HEK293T (cell line): ENCODE data around the gene ITIH1.

Experiments used
- ARNT ChIP-seq: fragments of 450-650 bp; IDR thresholded peaks from 2 replicates; pipeline ENCODE4 v1.6.1; 2017; ENCODE audit warnings: mild to moderate bottlenecking
- BHLHE40 ChIP-seq: fragments of 450-650 bp; IDR thresholded peaks from 2 replicates; pipeline ENCODE4 v1.6.1; 2016; ENCODE audit warnings: mild to moderate bottlenecking, moderate library complexity, borderline replicate concordance
- CTBP1 ChIP-seq: fragments of 450-650 bp; IDR thresholded peaks from 2 replicates; pipeline ENCODE4 v1.6.1; 2016; ENCODE audit warnings: borderline replicate concordance
- FOXK2 ChIP-seq: fragments of 450-650 bp; IDR thresholded peaks from 2 replicates; pipeline ENCODE4 v1.6.1; 2016; ENCODE audit warnings: mild to moderate bottlenecking
- FOXM1 ChIP-seq: fragments of 450-650 bp; IDR thresholded peaks from 2 replicates; pipeline ENCODE4 v1.6.1; 2017; ENCODE audit warnings: mild to moderate bottlenecking, borderline replicate concordance
- HDGF ChIP-seq: fragments of 450-650 bp; IDR thresholded peaks from 2 replicates; pipeline ENCODE4 v1.6.1; 2017; ENCODE audit warnings: antibody characterized with exemption, borderline replicate concordance
- L3MBTL2 ChIP-seq: fragments of 450-650 bp; conservative IDR thresholded peaks from 2 replicates; pipeline ENCODE4 v1.6.1; 2016; ENCODE audit warnings: mild to moderate bottlenecking
- LEF1 ChIP-seq: fragments of 450-650 bp; IDR thresholded peaks from 2 replicates; pipeline ENCODE4 v1.6.1; 2017; ENCODE audit warnings: mild to moderate bottlenecking, borderline replicate concordance
- NFRKB ChIP-seq: fragments of 450-650 bp; IDR thresholded peaks from 2 replicates; pipeline ENCODE4 v1.6.1; 2016; ENCODE audit warnings: mild to moderate bottlenecking, moderate library complexity
- PKNOX1 ChIP-seq: fragments of 450-650 bp; IDR thresholded peaks from 2 replicates; pipeline ENCODE4 v1.6.1; 2016
- SP1 ChIP-seq: fragments of 450-650 bp; IDR thresholded peaks from 2 replicates; pipeline ENCODE4 v1.6.1; 2017
- SUZ12 ChIP-seq: fragments of 450-650 bp; IDR thresholded peaks from 2 replicates; pipeline ENCODE4 v1.6.1; 2016; ENCODE audit warnings: mild to moderate bottlenecking
- TARDBP ChIP-seq: fragments of 450-650 bp; IDR thresholded peaks from 2 replicates; pipeline ENCODE4 v1.6.1; 2016
- ZNF384 ChIP-seq: fragments of 450-650 bp; IDR thresholded peaks from 2 replicates; pipeline ENCODE4 v1.6.1; 2016

- TF ChIP-seq BHLHE40: no peak
- no peak for TF ChIP-seq FOXM1
- no peak for TF ChIP-seq TARDBP
- TF ChIP-seq ZNF384: no peak
- TF ChIP-seq SP1: no peak
- TF ChIP-seq FOXK2: no peak
- no peak for TF ChIP-seq PKNOX1
- no peak for TF ChIP-seq NFRKB
- no peak for TF ChIP-seq ARNT
- TF ChIP-seq LEF1: no peak
- TF ChIP-seq L3MBTL2: no peak
- no peak for TF ChIP-seq CTBP1
- TF ChIP-seq HDGF: no peak
- TF ChIP-seq SUZ12: no peak
Observed at GRCh38 chr3:52798376-52798977, 21.1 kb downstream of the ITIH1 start.
